Measurements from ENCODE around the gene AKAP17A. TPM values are rescaled to one million over a fixed set of nuclear protein-coding genes. Genes with fewer than 3 reads are reported as not detected.

Gene AKAP17A
- total RNA-seq (100 to 1,000 TPM; 120 to 162 (median 155) TPM), total RNA-seq (106 to 333 (median 224) reads per million in 29 experiments)
- 51.3 TPM for total RNA-seq (2013)

GRCh38 chrX:1591102-1591862, at the start of gene AKAP17A:
TSS of gene AKAP17A (plus strand) at chrX:1591604. CDS start at chrX:1593463, 1,859 bp downstream.
- Mint-ChIP-seq H3K4me1 (peaks cover 25 to 48% (median 41%) of the 10 kb centered on the region in 3 donors), H3K9me3 (no peaks in the 10 kb centered on the region), H3K36me3 (peaks cover 23% of the 10 kb centered on the region), H3K27me3 (no peaks in the 10 kb centered on the region), H3K27ac (peak within 1 kb of the TSS; percentile 84 to 89), H3K4me3 (peak within 1 kb of the TSS; percentile 88 to 91 (median 90))
- ChIA-PET POLR2A (no interaction called here), CTCF (no interaction called here)
- Histone ChIP-seq H3K4me3 (ENCODE audit: control insufficient read depth in 1 of 2, extremely low read depth in 1 of 2, low read length in 1 of 2) (peak within 1 kb of the TSS; percentile 71 to 87), H3K27me3 (replicated peaks in 1 of 2; ENCODE audit: control insufficient read depth in 2 of 2, extremely low read depth in 1 of 2, insufficient read depth in 2 of 2, low read length in 1 of 2) (no peaks in the 10 kb centered on the region), H3K36me3 (ENCODE audit: control insufficient read depth in 2 of 2, extremely low read depth in 1 of 2, insufficient read depth in 1 of 2, low read length in 1 of 2) (peaks cover 5 to 31% of the 10 kb centered on the region in 2 donors), H3K27ac (ENCODE audit: low read length) (peak within 1 kb of the TSS; percentile 69), H3K4me1 (ENCODE audit: control insufficient read depth in 1 of 2, extremely low read depth in 1 of 2, insufficient read depth in 2 of 2, low read length in 2 of 2) (peaks cover 5 to 39% of the 10 kb centered on the region in 2 experiments), H3K9me3 (no peaks in the 10 kb centered on the region)
- DNase-seq (peak; percentile 90 to 100 (median 95)), ATAC-seq (replicated peaks in 1 of 4) (peak; percentile 91 to 95 (median 94))
- 0% methylated on average over 57 of the region's 66 CpGs for WGBS (ENCODE audit: insufficient coverage)

- no peak overlapping the region for H3K4me3 ChIP-seq (ENCODE audit: control insufficient read depth in 1 of 2, extremely low read depth in 1 of 2, low read length in 1 of 2)
- peaks cover 6 to 23% (median 13%) of the 10 kb centered on the region in 3 donors for H3K4me1 Mint-ChIP-seq
- no peaks in the 10 kb centered on the region for H3K27me3 ChIP-seq (replicated peaks in 1 of 2; ENCODE audit: control insufficient read depth in 2 of 2, extremely low read depth in 1 of 2, insufficient read depth in 2 of 2, low read length in 1 of 2)
- DNase-seq, result no peak
- no peaks in the 10 kb centered on the region for H3K36me3 ChIP-seq (ENCODE audit: control insufficient read depth in 2 of 2, extremely low read depth in 1 of 2, insufficient read depth in 1 of 2, low read length in 1 of 2)
- ChIA-PET CTCF (no interaction called here), POLR2A (no interaction called here)
- H3K9me3 Mint-ChIP-seq, result peaks cover 4 to 7% (median 6%) of the 10 kb centered on the region in 3 donors
- peak overlapping the region in 1 of 2 donors; percentile 36 for H3K27ac Mint-ChIP-seq
- peaks cover 0 to 19% of the 10 kb centered on the region in 2 experiments for H3K4me1 ChIP-seq (ENCODE audit: control insufficient read depth in 1 of 2, extremely low read depth in 1 of 2, insufficient read depth in 2 of 2, low read length in 2 of 2)
- H3K9me3 ChIP-seq, result no peaks in the 10 kb centered on the region
- no peak overlapping the region for H3K27ac ChIP-seq (ENCODE audit: low read length)
- H3K36me3 Mint-ChIP-seq, result peaks cover 7% of the 10 kb centered on the region
- H3K4me3 Mint-ChIP-seq, result no peak overlapping the region
- no peaks in the 10 kb centered on the region for H3K27me3 Mint-ChIP-seq
- 96% methylated on average over 14 of the region's 22 CpGs for WGBS (ENCODE audit: insufficient coverage)
- no peak for ATAC-seq (replicated peaks in 1 of 4)
Measured at GRCh38 chrX:1542994-1543725, 48.2 kb upstream of the AKAP17A start.

- Histone ChIP-seq H3K4me1 (ENCODE audit: control insufficient read depth in 1 of 2, extremely low read depth in 1 of 2, insufficient read depth in 2 of 2, low read length in 2 of 2) (peaks cover 0 to 19% of the 10 kb centered on the region in 2 experiments), H3K9me3 (no peaks in the 10 kb centered on the region), H3K36me3 (ENCODE audit: control insufficient read depth in 2 of 2, extremely low read depth in 1 of 2, insufficient read depth in 1 of 2, low read length in 1 of 2) (peaks cover 0 to 3% of the 10 kb centered on the region in 2 donors), H3K4me3 (ENCODE audit: control insufficient read depth in 1 of 2, extremely low read depth in 1 of 2, low read length in 1 of 2) (no peak overlapping the region), H3K27ac (ENCODE audit: low read length) (peak overlapping the region; percentile 43), H3K27me3 (replicated peaks in 1 of 2; ENCODE audit: control insufficient read depth in 2 of 2, extremely low read depth in 1 of 2, insufficient read depth in 2 of 2, low read length in 1 of 2) (no peaks in the 10 kb centered on the region)
- peak overlapping the region; percentile 79 to 81 for H3K27ac Mint-ChIP-seq
- ATAC-seq (replicated peaks in 1 of 4), result no peak
- H3K27me3 Mint-ChIP-seq, result no peaks in the 10 kb centered on the region
- H3K4me3 Mint-ChIP-seq, result no peak overlapping the region
- H3K36me3 Mint-ChIP-seq, result peaks cover 7% of the 10 kb centered on the region
- ChIA-PET CTCF (no interaction called here), POLR2A (no interaction called here)
- H3K9me3 Mint-ChIP-seq, result peaks cover 4 to 7% (median 6%) of the 10 kb centered on the region in 3 donors
- DNase-seq, result no peak
- H3K4me1 Mint-ChIP-seq, result peaks cover 10 to 35% (median 21%) of the 10 kb centered on the region in 3 donors
- 50% methylated on average over 1 of the region's 2 CpGs for WGBS (ENCODE audit: insufficient coverage)
Measured at GRCh38 chrX:1545776-1546408, 45.5 kb upstream of the AKAP17A start.

- 90% methylated on average over 16 of the region's 18 CpGs for WGBS (ENCODE audit: insufficient coverage)
- peaks cover 0 to 25% of the 10 kb centered on the region in 2 experiments for H3K4me1 ChIP-seq (ENCODE audit: control insufficient read depth in 1 of 2, extremely low read depth in 1 of 2, insufficient read depth in 2 of 2, low read length in 2 of 2)
- Mint-ChIP-seq H3K9me3 (peaks cover 4 to 9% (median 6%) of the 10 kb centered on the region in 3 donors), H3K4me3 (no peak overlapping the region), H3K4me1 (peaks cover 19 to 43% (median 30%) of the 10 kb centered on the region in 3 donors), H3K27me3 (no peaks in the 10 kb centered on the region), H3K27ac (peak overlapping the region; percentile 81 to 82), H3K36me3 (peaks cover 7% of the 10 kb centered on the region)
- H3K27me3 ChIP-seq (replicated peaks in 1 of 2; ENCODE audit: control insufficient read depth in 2 of 2, extremely low read depth in 1 of 2, insufficient read depth in 2 of 2, low read length in 1 of 2), result no peaks in the 10 kb centered on the region
- DNase-seq (peak in 1 of 35 experiments; percentile 2), ATAC-seq (replicated peaks in 1 of 4) (no peak)
- H3K36me3 ChIP-seq (ENCODE audit: control insufficient read depth in 2 of 2, extremely low read depth in 1 of 2, insufficient read depth in 1 of 2, low read length in 1 of 2), result peaks cover 0 to 3% of the 10 kb centered on the region in 2 donors
- no peak overlapping the region for H3K27ac ChIP-seq (ENCODE audit: low read length)
- ChIA-PET POLR2A (no interaction called here), CTCF (no interaction called here)
- H3K4me3 ChIP-seq (ENCODE audit: control insufficient read depth in 1 of 2, extremely low read depth in 1 of 2, low read length in 1 of 2), result no peak overlapping the region
- H3K9me3 ChIP-seq, result no peaks in the 10 kb centered on the region
Measured at GRCh38 chrX:1546691-1547251, 44.6 kb upstream of the AKAP17A start.

GRCh38 chrX:1551959-1552546, 39.4 kb upstream of the AKAP17A start:
- no peaks in the 10 kb centered on the region for H3K27me3 Mint-ChIP-seq
- H3K36me3 Mint-ChIP-seq, result peaks cover 19% of the 10 kb centered on the region
- peak overlapping the region; percentile 99 for H3K27ac ChIP-seq (ENCODE audit: low read length)
- peaks cover 19 to 69% of the 10 kb centered on the region in 2 experiments for H3K4me1 ChIP-seq (ENCODE audit: control insufficient read depth in 1 of 2, extremely low read depth in 1 of 2, insufficient read depth in 2 of 2, low read length in 2 of 2)
- peaks cover 49 to 72% (median 59%) of the 10 kb centered on the region in 3 donors for H3K4me1 Mint-ChIP-seq
- DNase-seq (no peak), ATAC-seq (replicated peaks in 1 of 4) (no peak)
- ChIA-PET POLR2A (no interaction called here), CTCF (no interaction called here)
- H3K9me3 ChIP-seq, result no peaks in the 10 kb centered on the region
- H3K4me3 ChIP-seq (ENCODE audit: control insufficient read depth in 1 of 2, extremely low read depth in 1 of 2, low read length in 1 of 2), result no peak overlapping the region
- H3K36me3 ChIP-seq (ENCODE audit: control insufficient read depth in 2 of 2, extremely low read depth in 1 of 2, insufficient read depth in 1 of 2, low read length in 1 of 2), result peaks cover 0 to 3% of the 10 kb centered on the region in 2 donors
- H3K9me3 Mint-ChIP-seq, result peaks cover 8 to 16% (median 15%) of the 10 kb centered on the region in 3 donors
- no peaks in the 10 kb centered on the region for H3K27me3 ChIP-seq (replicated peaks in 1 of 2; ENCODE audit: control insufficient read depth in 2 of 2, extremely low read depth in 1 of 2, insufficient read depth in 2 of 2, low read length in 1 of 2)
- H3K27ac Mint-ChIP-seq, result peak overlapping the region; percentile 96 to 97
- 92% methylated on average over 2 of the region's 3 CpGs for WGBS (ENCODE audit: insufficient coverage)
- H3K4me3 Mint-ChIP-seq, result peak overlapping the region in 1 of 3 donors; percentile 73
